AG10803 (cell line): ENCODE data around the gene C14orf180.

ENCODE experiments used
- DNase-seq: peaks from one replicate; pipeline ENCODE4 v3.0.0; 2010; ENCODE audit warnings: low read depth
- H3K4me3 ChIP-seq: 2 replicates; pipeline ENCODE4 v1.5.1; 2011; ENCODE audit warnings: mild to moderate bottlenecking, low read length, control low read depth
- TF ChIP-seq, protein P1 (sequence below): conservative IDR thresholded peaks from 2 replicates; pipeline ENCODE4 v1.5.1; 2011; ENCODE audit warnings: mild to moderate bottlenecking, low read length, control low read depth, inconsistent platforms

Gene C14orf180

DNA sequence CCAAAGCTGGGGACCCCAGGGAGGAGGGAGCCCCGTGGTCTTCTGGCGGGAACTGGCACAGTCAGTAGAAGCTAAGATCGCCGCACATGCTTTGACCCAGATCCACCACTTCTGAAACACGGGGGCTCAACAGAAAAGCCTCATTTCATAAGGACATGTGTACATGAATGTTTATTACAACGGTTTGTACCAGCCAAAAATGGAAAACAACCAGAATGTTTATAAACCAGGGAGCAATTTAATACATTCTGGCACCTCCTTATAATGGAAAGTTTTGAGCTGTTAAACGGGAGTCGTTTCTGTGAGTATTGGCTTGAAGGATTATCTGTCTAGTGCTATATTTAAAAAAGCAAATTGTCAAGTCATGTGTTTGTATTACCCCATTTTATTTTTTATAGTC is 32.3 kb downstream of the C14orf180 start:
- no peak overlapping the region for H3K4me3 ChIP-seq
- no peak for DNase-seq
- TF ChIP-seq, protein P1, sequence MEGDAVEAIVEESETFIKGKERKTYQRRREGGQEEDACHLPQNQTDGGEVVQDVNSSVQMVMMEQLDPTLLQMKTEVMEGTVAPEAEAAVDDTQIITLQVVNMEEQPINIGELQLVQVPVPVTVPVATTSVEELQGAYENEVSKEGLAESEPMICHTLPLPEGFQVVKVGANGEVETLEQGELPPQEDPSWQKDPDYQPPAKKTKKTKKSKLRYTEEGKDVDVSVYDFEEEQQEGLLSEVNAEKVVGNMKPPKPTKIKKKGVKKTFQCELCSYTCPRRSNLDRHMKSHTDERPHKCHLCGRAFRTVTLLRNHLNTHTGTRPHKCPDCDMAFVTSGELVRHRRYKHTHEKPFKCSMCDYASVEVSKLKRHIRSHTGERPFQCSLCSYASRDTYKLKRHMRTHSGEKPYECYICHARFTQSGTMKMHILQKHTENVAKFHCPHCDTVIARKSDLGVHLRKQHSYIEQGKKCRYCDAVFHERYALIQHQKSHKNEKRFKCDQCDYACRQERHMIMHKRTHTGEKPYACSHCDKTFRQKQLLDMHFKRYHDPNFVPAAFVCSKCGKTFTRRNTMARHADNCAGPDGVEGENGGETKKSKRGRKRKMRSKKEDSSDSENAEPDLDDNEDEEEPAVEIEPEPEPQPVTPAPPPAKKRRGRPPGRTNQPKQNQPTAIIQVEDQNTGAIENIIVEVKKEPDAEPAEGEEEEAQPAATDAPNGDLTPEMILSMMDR: no peak

DNA sequence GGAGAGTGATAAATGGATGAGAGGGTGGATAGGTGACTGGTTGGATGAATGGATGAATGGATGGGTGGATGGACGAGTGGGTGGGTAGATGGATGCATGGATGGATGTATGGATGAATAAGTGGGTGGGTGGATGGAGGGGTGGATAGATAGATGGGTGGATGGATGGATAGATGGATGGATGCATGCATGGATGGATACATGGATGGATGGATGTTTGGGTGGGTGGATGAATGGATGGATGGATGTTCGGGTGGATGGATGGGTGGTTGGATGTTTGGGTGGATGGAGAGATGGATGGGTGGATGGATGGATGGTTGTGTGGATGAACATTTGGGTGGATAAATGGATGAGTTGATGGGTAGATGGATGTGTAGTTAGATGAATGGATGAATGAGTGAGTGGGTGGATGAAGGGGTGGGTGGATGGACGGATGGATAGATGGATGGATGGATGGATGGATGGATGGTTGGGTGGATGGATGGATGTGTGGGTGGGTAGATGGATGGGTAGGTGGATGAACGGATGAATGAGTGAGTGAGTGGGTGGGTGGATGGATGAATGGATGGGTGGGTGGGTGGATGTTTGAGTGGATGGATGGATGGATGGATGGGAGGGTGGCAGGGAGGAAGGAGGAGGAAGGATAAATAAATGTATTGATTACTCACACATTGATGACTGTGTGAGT is 34.7 kb downstream of the C14orf180 start:
- no peak overlapping the region for H3K4me3 ChIP-seq
- DNase-seq: no peak
- TF ChIP-seq, protein P1: no peak

DNA sequence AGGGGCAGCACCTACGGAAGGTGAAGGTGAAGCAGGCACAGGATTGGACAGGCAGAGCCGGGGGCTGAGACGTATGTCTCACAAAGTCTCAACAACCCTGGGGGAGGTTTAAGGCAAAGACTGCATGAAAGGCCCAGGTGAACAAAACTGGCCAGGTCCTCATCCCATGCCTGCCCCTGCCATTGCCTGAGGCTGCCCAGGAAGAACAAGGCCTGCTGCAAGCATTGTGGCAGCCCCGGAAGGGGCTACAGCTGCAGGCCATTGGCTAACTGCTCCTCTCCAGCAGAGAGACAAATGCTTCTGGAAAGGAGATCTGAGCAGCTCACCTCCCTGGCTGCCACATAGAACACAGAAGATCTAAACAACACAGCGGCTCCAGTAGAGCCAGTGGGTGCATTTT is 45.4 kb downstream of the C14orf180 start:
- no peak for DNase-seq
- no peak overlapping the region for H3K4me3 ChIP-seq
- TF ChIP-seq, protein P1: no peak

DNA sequence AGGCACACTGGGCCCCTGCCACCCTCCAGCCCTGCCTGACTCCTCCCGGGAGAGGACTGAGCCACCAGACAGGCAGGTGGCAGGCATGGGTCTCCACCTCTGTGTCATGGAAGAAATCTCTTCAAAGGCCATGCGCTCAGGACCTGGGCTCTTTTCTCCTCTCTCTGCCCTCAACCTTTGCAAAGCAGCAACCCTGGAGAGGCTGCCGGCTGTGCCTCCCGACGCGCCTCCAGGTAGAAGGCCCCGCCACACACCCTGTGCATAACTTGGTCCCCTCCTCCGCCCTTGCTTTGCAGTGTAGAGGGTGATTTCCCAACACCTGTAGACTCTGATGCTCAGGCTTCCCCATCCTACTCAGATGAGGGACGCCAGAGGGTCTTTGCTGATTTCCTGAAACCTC is 53.2 kb downstream of the C14orf180 start:
- TF ChIP-seq, protein P1: no peak

DNA sequence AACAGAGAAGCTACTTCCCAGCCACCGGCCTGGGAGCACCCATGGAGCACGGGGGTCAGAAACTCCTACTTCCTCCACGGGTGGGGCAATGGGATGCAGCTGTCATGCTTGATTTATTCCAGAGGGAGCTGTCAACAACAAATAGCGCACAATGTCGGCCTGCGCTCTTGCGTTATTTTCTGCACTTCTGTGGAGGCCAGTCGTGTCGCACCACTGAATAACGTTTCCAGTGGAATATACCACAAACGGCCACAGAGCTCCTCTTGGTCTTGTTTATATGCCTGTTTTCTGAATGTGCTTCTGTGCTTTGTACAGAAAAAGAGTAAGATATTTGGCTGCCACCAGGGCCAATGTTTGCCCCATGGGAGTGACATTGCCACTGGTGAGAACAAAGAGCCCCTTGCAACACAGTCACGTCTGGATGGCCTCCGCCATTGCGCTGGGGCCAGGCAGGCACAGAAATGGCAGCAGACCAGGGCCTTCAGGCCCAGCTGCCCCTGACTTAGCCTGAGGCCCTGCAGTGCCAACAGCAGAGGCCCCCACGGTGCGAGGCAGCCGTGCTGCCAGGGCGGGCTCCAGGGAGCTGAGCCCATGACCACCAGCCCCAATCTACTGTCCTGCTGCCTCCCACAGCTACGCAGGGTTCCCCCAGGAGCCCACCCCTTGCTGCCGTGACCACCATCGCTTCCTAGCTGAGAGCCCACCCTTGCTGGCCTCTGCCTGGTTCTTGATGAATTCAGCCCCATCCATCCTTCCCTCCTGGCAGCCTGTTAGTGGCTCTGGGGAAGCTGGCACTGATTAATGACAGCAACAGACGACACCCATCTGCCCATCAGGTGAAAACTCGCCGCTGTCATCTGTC is 53.9 kb downstream of the C14orf180 start:
- TF ChIP-seq, protein P1: no peak
- DNase-seq: no peak
- H3K4me3 ChIP-seq: no peak overlapping the region

More for the DNA sequence above, 53.2 kb downstream of the C14orf180 start:
- DNase-seq: no peak
- H3K4me3 ChIP-seq: no peak overlapping the region

DNA sequence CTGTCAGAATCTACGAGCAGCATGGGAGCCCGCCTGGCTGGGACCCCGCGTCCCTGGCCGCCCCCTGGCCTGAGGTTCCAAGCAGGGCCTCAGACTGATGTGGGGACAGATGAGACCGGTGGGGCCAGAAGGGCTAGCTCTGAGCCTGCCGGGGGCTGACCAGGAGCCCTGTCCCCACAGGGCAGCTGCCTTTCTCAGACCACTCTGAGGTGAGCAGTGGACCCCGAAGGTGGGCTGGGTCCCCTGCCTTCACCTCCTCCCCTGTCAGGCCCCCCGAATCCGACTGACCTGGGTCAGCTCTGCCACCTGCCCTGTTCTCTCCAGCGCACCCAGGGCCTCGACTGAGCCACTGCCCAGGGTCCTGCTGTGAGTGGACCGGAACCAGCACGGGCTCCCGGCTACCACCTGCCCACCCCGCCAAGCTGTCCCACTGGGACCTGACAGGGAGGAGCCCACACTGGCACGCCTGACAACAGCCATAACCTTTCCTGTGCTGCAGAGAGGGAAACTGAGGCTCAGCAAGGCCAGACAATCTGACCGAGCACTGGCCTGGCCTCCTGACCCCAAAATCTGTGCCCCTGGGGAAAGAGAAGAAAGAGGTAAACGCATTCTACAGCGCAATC is 54.7 kb downstream of the C14orf180 start:
- no peak for DNase-seq
- no peak overlapping the region for H3K4me3 ChIP-seq
- TF ChIP-seq, protein P1: no peak
